Peyer's patch (tissue), 4 donors: Measurements from ENCODE around the gene TARP.

Experiments
- CTCF ChIP-seq, 6 experiments: fragments of 450-650 bp in 4 of 6; fragments of 200-600 bp in 2 of 6; sonication (generic) in 1 of 6; IDR thresholded peaks; one replicate each; pipeline ENCODE4 v1.5.1; 2017 to 2019; ENCODE audit warnings: antibody characterized with exemption in 6 of 6, mild to moderate bottlenecking in 3 of 6, moderate library complexity in 1 of 6
- POLR2A ChIP-seq, 2 donors: fragments of 450-650 bp; IDR thresholded peaks; one replicate each; pipeline ENCODE4 v1.5.1; 2017; ENCODE audit warnings: antibody characterized with exemption in 2 of 2, mild to moderate bottlenecking in 2 of 2, moderate library complexity in 2 of 2

- TF ChIP-seq CTCF (IDR thresholded peaks at IDR 0.05) (no peak), POLR2A (IDR thresholded peaks at IDR 0.05) (no peak)
These were observed 7.8 kb upstream of the TARP start for GRCh38 chr7:38281266-38281665.
